K562 (cell line): ENCODE results near the gene HTR1D. TPM values are rescaled to one million over a fixed set of nuclear protein-coding genes. Genes with fewer than 3 reads are reported as not detected.

Experiments used
- ARID1B ChIP-seq: fragments of 450-650 bp; IDR thresholded peaks from 2 replicates; pipeline ENCODE4 v1.6.1; 2016; ENCODE audit warnings: antibody characterized with exemption, mild to moderate bottlenecking, inconsistent platforms
- ATF6 ChIP-seq: sonication (generic); formaldehyde crosslinking; IDR thresholded peaks from 2 replicates; pipeline ENCODE4 v1.4.0; 2020; ENCODE audit warnings: mild to moderate bottlenecking, missing genetic modification reagents
- BRD9 ChIP-seq: fragments of 450-650 bp; IDR thresholded peaks from 2 replicates; pipeline ENCODE4 v1.6.1; 2018; ENCODE audit warnings: low read depth; ENCODE audit not compliant: partially characterized antibody
- HMBOX1 ChIP-seq: sonication (generic); IDR thresholded peaks from 2 replicates; pipeline ENCODE4 v1.6.1; 2016
- PHF20 ChIP-seq: fragments of 450-650 bp; IDR thresholded peaks from 2 replicates; pipeline ENCODE4 v1.6.1; 2018; ENCODE audit not compliant: partially characterized antibody
- RUNX1 ChIP-seq: sonication (generic); IDR thresholded peaks from 2 replicates; pipeline ENCODE4 v1.6.1; 2016; ENCODE audit warnings: antibody characterized with exemption, low read depth
- SAFB2 ChIP-seq: fragments of 200-400 bp; formaldehyde crosslinking; IDR thresholded peaks from 2 replicates; pipeline ENCODE4 v1.6.1; 2018; ENCODE audit warnings: borderline replicate concordance, low read length, low read depth, moderate library complexity; ENCODE audit not compliant: severe bottlenecking
- SIN3B ChIP-seq: fragments of 450-650 bp; IDR thresholded peaks from 2 replicates; pipeline ENCODE4 v1.6.1; 2017; ENCODE audit warnings: low read depth, mild to moderate bottlenecking, moderate library complexity
- SMAD3 ChIP-seq: fragments of 450-650 bp; formaldehyde crosslinking; conservative IDR thresholded peaks from 2 replicates; pipeline ENCODE4 v1.4.0; 2020; ENCODE audit warnings: mild to moderate bottlenecking
- TAF1 ChIP-seq: IDR thresholded peaks from 2 replicates; pipeline ENCODE4 v1.6.1; 2011; ENCODE audit warnings: mild to moderate bottlenecking, low read length, moderate library complexity; ENCODE audit not compliant: insufficient read depth, control insufficient read depth, severe bottlenecking; ENCODE audit errors: extremely low read depth
- TCF7 ChIP-seq: sonication (generic); IDR thresholded peaks from 2 replicates; pipeline ENCODE4 v1.6.1; 2016; ENCODE audit warnings: antibody characterized with exemption, borderline replicate concordance
- ZBTB2 ChIP-seq: fragments of 450-650 bp; IDR thresholded peaks from 2 replicates; pipeline ENCODE4 v1.6.1; 2016; ENCODE audit warnings: antibody characterized with exemption
- ZKSCAN1 ChIP-seq: fragments of 150-350 bp; IDR thresholded peaks from 2 replicates; pipeline ENCODE4 v1.6.1; 2016; ENCODE audit warnings: low read depth, low read length
- ZKSCAN3 ChIP-seq: fragments of 250-450 bp; sonication (Bioruptor Pico); IDR thresholded peaks from 2 replicates; pipeline ENCODE4 v1.4.0; 2020
- ZNF165 ChIP-seq: fragments of 250-450 bp; sonication (Bioruptor Pico); IDR thresholded peaks from 2 replicates; pipeline ENCODE4 v1.4.0; 2020; ENCODE audit warnings: borderline replicate concordance
- ZNF239 ChIP-seq: fragments of 250-450 bp; sonication (Bioruptor Pico); IDR thresholded peaks from 2 replicates; pipeline ENCODE4 v1.4.0; 2020; ENCODE audit warnings: mild to moderate bottlenecking
- ZNF511 ChIP-seq: sonication (generic); formaldehyde crosslinking; IDR thresholded peaks from 2 replicates; pipeline ENCODE4 v1.8.0; 2022; ENCODE audit warnings: mild to moderate bottlenecking, missing genetic modification reagents
- polyA plus RNA-seq, 8 experiments: library from polyadenylated mRNA; depleted of rRNA in 4 of 8; stranded (reverse) in 5 of 8; unstranded in 3 of 8; fragments of >200 nt; fragmentation: Nextera tagmentation in 2 of 8; fragmentation: Illumina TruSeq in 1 of 8; extraction: Ambion mirVana in 2 of 8; extraction: Trizol in 1 of 8; gene quantifications; 2 replicates each; pipeline versions ENCODE4 v1.2.1 to v1.2.3, GENCODE V29; 2011 to 2014; ENCODE audit warnings: inconsistent platforms in 1 of 8, missing spikeins in 1 of 8
- total RNA-seq, 7 experiments: library from RNA; depleted of rRNA in 6 of 7; stranded (reverse); fragments of >200 nt in 6 of 7; fragmentation: Illumina TruSeq in 2 of 7; extraction: Trizol in 2 of 7; gene quantifications; 2 replicates each; pipeline versions ENCODE4 v1.2.1 to v1.2.3, GENCODE V29; 2011 to 2021; ENCODE audit warnings: low replicate concordance in 1 of 7

HTR1D gene
- total and polyA plus RNA-seq, 9 of the 15 experiments (the other 6 are each of a cell fraction or from before 2014, with no cell fraction given), result 0.03 to 0.09 (median 0.04) TPM; not detected in 4

DNA sequence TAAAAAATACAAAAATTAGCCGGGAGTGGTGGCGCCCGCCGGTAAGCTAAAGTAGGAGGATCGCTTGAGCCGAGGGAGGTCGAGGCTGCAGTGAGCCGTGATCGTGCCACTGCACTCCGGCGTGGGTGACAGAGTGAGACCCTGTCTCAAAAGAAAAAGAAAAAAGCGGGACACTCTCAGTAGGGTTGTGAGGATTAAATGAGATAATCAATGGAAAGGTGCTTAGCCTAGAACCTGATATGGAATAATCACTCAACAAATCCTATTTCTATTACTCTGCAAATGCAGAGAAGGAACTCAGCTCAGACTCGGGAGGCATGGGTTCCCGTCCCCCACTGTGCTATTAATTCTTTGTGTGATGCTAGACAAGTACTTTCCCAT lies 48.1 kb downstream of the HTR1D start (continued):
- TF ChIP-seq ATF6 (CRISPR knock-in tag), result no peak
- no peak for TF ChIP-seq ZKSCAN1
- TF ChIP-seq SIN3B, result no peak
- TF ChIP-seq RUNX1, result no peak
- 0 out of 2 replicates have a peak, but pooled peaks have one; percentile 19 for TF ChIP-seq ZBTB2
- no peak for TF ChIP-seq ZNF165 (CRISPR knock-in tag)
- no peak for TF ChIP-seq BRD9
- TF ChIP-seq TAF1, result no peak
- no peak for TF ChIP-seq ZKSCAN3 (CRISPR knock-in tag)
- no peak for TF ChIP-seq ZNF511 (CRISPR knock-in tag)
- TF ChIP-seq TCF7, result no peak
- no peak for TF ChIP-seq HMBOX1
- no peak for TF ChIP-seq SAFB2
- no peak for TF ChIP-seq ZNF239 (CRISPR knock-in tag)
- peak; percentile 19 for TF ChIP-seq PHF20
- no peak for TF ChIP-seq SMAD3 (CRISPR knock-in tag)
- TF ChIP-seq ARID1B, result 0 out of 2 replicates have a peak, but pooled peaks have one; percentile 20
